Skeletal muscle tissue (tissue), 4 donors: Measurements from ENCODE around the gene PLTP. TPM values are rescaled to one million over a fixed set of nuclear protein-coding genes. Genes with fewer than 3 reads are reported as not detected.

Experiments used
- H3K27ac ChIP-seq: one replicate; pipeline ENCODE4 v1.7.0; 2013; ENCODE audit warnings: mild to moderate bottlenecking, low read depth, low read length, inconsistent platforms
- H3K27me3 ChIP-seq, 3 donors: one replicate each; pipeline ENCODE4 v1.7.0; 2013; ENCODE audit warnings: low read length in 3 of 3; ENCODE audit not compliant: control insufficient read depth in 3 of 3, insufficient read depth in 3 of 3
- H3K36me3 ChIP-seq, 3 donors: one replicate each; pipeline ENCODE4 v1.7.0; 2013; ENCODE audit warnings: low read length in 3 of 3; ENCODE audit not compliant: control insufficient read depth in 3 of 3, insufficient read depth in 3 of 3
- H3K4me1 ChIP-seq, 3 donors: one replicate each; pipeline ENCODE4 v1.7.0; 2013; ENCODE audit warnings: low read length in 3 of 3, mild to moderate bottlenecking in 3 of 3; ENCODE audit not compliant: control insufficient read depth in 3 of 3, insufficient read depth in 3 of 3
- H3K4me3 ChIP-seq, 3 donors: one replicate each; pipeline ENCODE4 v1.7.0; 2013; ENCODE audit warnings: low read length in 3 of 3
- H3K9ac ChIP-seq, 3 donors: one replicate each; pipeline ENCODE4 v1.7.0; 2013; ENCODE audit warnings: low read length in 3 of 3, mild to moderate bottlenecking in 3 of 3, moderate library complexity in 2 of 3, low read depth in 1 of 3
- H3K9me3 ChIP-seq, 3 donors: one replicate each; pipeline ENCODE4 v1.7.0; 2013; ENCODE audit warnings: low read length in 3 of 3; ENCODE audit not compliant: control insufficient read depth in 3 of 3
- total RNA-seq: library from RNA; depleted of rRNA; stranded (reverse); fragments of >200 nt; gene quantifications from one replicate; pipeline ENCODE4 v1.2.3, GENCODE V29; 2014
- donor health status: Osteomylitis.

Gene PLTP
- total RNA-seq, 1 donor from 2014 or later: 38.1 TPM

GRCh38 chr20:45863543-45864470 lies 48.1 kb downstream of the PLTP start:
- H3K27me3 ChIP-seq: no peaks in the 10 kb centered on the region
- no peak overlapping the region for H3K9ac ChIP-seq
- no peaks in the 10 kb centered on the region for H3K9me3 ChIP-seq

GRCh38 chr20:45861221-45862075 lies 50.5 kb downstream of the PLTP start:
- Histone ChIP-seq H3K4me1 (peaks cover 9 to 18% (median 10%) of the 10 kb centered on the region in 3 donors), H3K9ac (no peak overlapping the region), H3K27ac (no peak overlapping the region), H3K9me3 (no peaks in the 10 kb centered on the region), H3K4me3 (no peak overlapping the region), H3K36me3 (no peaks in the 10 kb centered on the region), H3K27me3 (no peaks in the 10 kb centered on the region)

More at GRCh38 chr20:45863543-45864470, 48.1 kb downstream of the PLTP start:
- Histone ChIP-seq H3K27ac (no peak overlapping the region), H3K36me3 (no peaks in the 10 kb centered on the region), H3K4me3 (no peak overlapping the region), H3K4me1 (no peaks in the 10 kb centered on the region)

GRCh38 chr20:45860560-45861220 lies 51.3 kb downstream of the PLTP start:
- no peak overlapping the region for H3K27ac ChIP-seq
- H3K9ac ChIP-seq: no peak overlapping the region
- no peaks in the 10 kb centered on the region for H3K36me3 ChIP-seq
- H3K4me1 ChIP-seq: peaks cover 17 to 26% (median 18%) of the 10 kb centered on the region in 3 donors
- no peaks in the 10 kb centered on the region for H3K27me3 ChIP-seq
- no peak overlapping the region for H3K4me3 ChIP-seq
- H3K9me3 ChIP-seq: no peaks in the 10 kb centered on the region

- Histone ChIP-seq H3K4me3 (no peak overlapping the region), H3K27ac (no peak overlapping the region), H3K27me3 (no peaks in the 10 kb centered on the region), H3K9ac (no peak overlapping the region), H3K4me1 (peaks cover 22 to 31% (median 24%) of the 10 kb centered on the region in 3 donors), H3K9me3 (no peaks in the 10 kb centered on the region), H3K36me3 (peaks cover under 1 to 2% (median under 1%) of the 10 kb centered on the region in 3 donors)
Observed at GRCh38 chr20:45859916-45860315, 52.0 kb downstream of the PLTP start.

GRCh38 chr20:45857882-45858216 lies 54.1 kb downstream of the PLTP start:
- H3K9me3 ChIP-seq: no peaks in the 10 kb centered on the region
- peak overlapping the region; percentile 94 to 95 (median 95) for H3K4me3 ChIP-seq
- peaks cover 27 to 36% (median 28%) of the 10 kb centered on the region in 3 donors for H3K4me1 ChIP-seq
- H3K36me3 ChIP-seq: peaks cover 4 to 17% (median 6%) of the 10 kb centered on the region in 3 donors
- H3K9ac ChIP-seq: peak overlapping the region; percentile 83 to 92 (median 90)
- H3K27me3 ChIP-seq: no peaks in the 10 kb centered on the region
- H3K27ac ChIP-seq: peak overlapping the region; percentile 89

- H3K4me3 ChIP-seq: peak within 1 kb of the TSS; percentile 94 to 95 (median 95)
- H3K27me3 ChIP-seq: no peaks in the 10 kb centered on the region
- peaks cover 27 to 36% (median 28%) of the 10 kb centered on the region in 3 donors for H3K4me1 ChIP-seq
- H3K9me3 ChIP-seq: no peaks in the 10 kb centered on the region
- H3K27ac ChIP-seq: peak within 1 kb of the TSS; percentile 89
- H3K36me3 ChIP-seq: peaks cover 6 to 17% (median 8%) of the 10 kb centered on the region in 3 donors
- H3K9ac ChIP-seq: peak within 1 kb of the TSS; percentile 83 to 96 (median 92)
Observed at GRCh38 chr20:45857114-45857881, 54.7 kb downstream of the PLTP start, which contains the start of the genes ACOT8 and ZSWIM3. ACOT8 (minus strand) TSS chr20:45857392; CDS start chr20:45857315, 77 bp downstream. ZSWIM3 (plus strand) TSS chr20:45857614; CDS start chr20:45857826, 212 bp downstream.

GRCh38 chr20:45853484-45853883 lies 58.5 kb downstream of the PLTP start:
- Histone ChIP-seq H3K27me3 (no peaks in the 10 kb centered on the region), H3K36me3 (peaks cover 18 to 34% (median 23%) of the 10 kb centered on the region in 3 donors), H3K9ac (no peak overlapping the region), H3K9me3 (no peaks in the 10 kb centered on the region), H3K27ac (no peak overlapping the region), H3K4me3 (no peak overlapping the region), H3K4me1 (peaks cover 28 to 35% (median 31%) of the 10 kb centered on the region in 3 donors)

- peaks cover 22 to 25% (median 23%) of the 10 kb centered on the region in 3 donors for H3K4me1 ChIP-seq
- no peaks in the 10 kb centered on the region for H3K9me3 ChIP-seq
- H3K27ac ChIP-seq: no peak overlapping the region
- H3K4me3 ChIP-seq: no peak overlapping the region
- H3K27me3 ChIP-seq: no peaks in the 10 kb centered on the region
- H3K9ac ChIP-seq: no peak overlapping the region
- H3K36me3 ChIP-seq: peaks cover 22 to 39% (median 26%) of the 10 kb centered on the region in 3 donors
Observed at GRCh38 chr20:45852326-45852725, 59.6 kb downstream of the PLTP start.

GRCh38 chr20:45851501-45851900 lies 60.5 kb downstream of the PLTP start:
- H3K9ac ChIP-seq: no peak overlapping the region
- H3K9me3 ChIP-seq: no peaks in the 10 kb centered on the region
- H3K4me1 ChIP-seq: peaks cover 18 to 22% (median 19%) of the 10 kb centered on the region in 3 donors
- no peak overlapping the region for H3K4me3 ChIP-seq
- peaks cover 27 to 46% (median 31%) of the 10 kb centered on the region in 3 donors for H3K36me3 ChIP-seq
- no peak overlapping the region for H3K27ac ChIP-seq
- no peaks in the 10 kb centered on the region for H3K27me3 ChIP-seq
